Activated naive CD8-positive, alpha-beta T cell treated with anti-CD3 and anti-CD28 coated beads, Interleukin-2, amount 50 U/mL, for 24 hours (primary cell): ENCODE measurements around the gene PLXNC1.
A peak's percentile ranks its signal among the peaks of the same experiment; 100 is the strongest.

Experiments used
- ATAC-seq: fragments of 150-1000 bp; cut with Tn5 transposase; one replicate; pipeline ENCODE4 v1.10.0; 2021
- DNase-seq: peaks from one replicate; pipeline ENCODE4 v3.0.0; 2021
- H3K27ac Mint-ChIP-seq: one replicate; pipeline ENCODE4 v1.8.0; 2021; ENCODE audit warnings: mild to moderate bottlenecking, mixed read lengths
- H3K27me3 Mint-ChIP-seq: one replicate; pipeline ENCODE4 v1.8.0; 2021; ENCODE audit warnings: mixed read lengths
- H3K36me3 Mint-ChIP-seq: one replicate; pipeline ENCODE4 v1.8.0; 2021; ENCODE audit warnings: low read depth, mixed read lengths
- H3K4me1 Mint-ChIP-seq: one replicate; pipeline ENCODE4 v1.8.0; 2021; ENCODE audit warnings: mixed read lengths
- H3K4me3 Mint-ChIP-seq: one replicate; pipeline ENCODE4 v1.8.0; 2021; ENCODE audit warnings: mild to moderate bottlenecking, moderate library complexity, mixed read lengths
- H3K9me3 Mint-ChIP-seq: one replicate; pipeline ENCODE4 v1.8.0; 2021; ENCODE audit warnings: mixed read lengths

The PLXNC1 gene

GRCh38 chr12:94255428-94255827 lies 107.1 kb downstream of the PLXNC1 start:
- H3K4me3 Mint-ChIP-seq: no peak overlapping the region
- peaks cover 14% of the 10 kb centered on the region for H3K36me3 Mint-ChIP-seq
- DNase-seq (no peak), ATAC-seq (no peak)
- no peak overlapping the region for H3K27ac Mint-ChIP-seq
- H3K9me3 Mint-ChIP-seq: no peaks in the 10 kb centered on the region
- H3K27me3 Mint-ChIP-seq: no peaks in the 10 kb centered on the region
- H3K4me1 Mint-ChIP-seq: peaks cover 6% of the 10 kb centered on the region

GRCh38 chr12:94258593-94258992 lies 110.2 kb downstream of the PLXNC1 start:
- H3K9me3 Mint-ChIP-seq: no peaks in the 10 kb centered on the region
- peaks cover 29% of the 10 kb centered on the region for H3K4me1 Mint-ChIP-seq
- no peak overlapping the region for H3K27ac Mint-ChIP-seq
- H3K36me3 Mint-ChIP-seq: peaks cover 11% of the 10 kb centered on the region
- ATAC-seq (no peak), DNase-seq (no peak)
- H3K27me3 Mint-ChIP-seq: no peaks in the 10 kb centered on the region
- H3K4me3 Mint-ChIP-seq: no peak overlapping the region

DNA sequence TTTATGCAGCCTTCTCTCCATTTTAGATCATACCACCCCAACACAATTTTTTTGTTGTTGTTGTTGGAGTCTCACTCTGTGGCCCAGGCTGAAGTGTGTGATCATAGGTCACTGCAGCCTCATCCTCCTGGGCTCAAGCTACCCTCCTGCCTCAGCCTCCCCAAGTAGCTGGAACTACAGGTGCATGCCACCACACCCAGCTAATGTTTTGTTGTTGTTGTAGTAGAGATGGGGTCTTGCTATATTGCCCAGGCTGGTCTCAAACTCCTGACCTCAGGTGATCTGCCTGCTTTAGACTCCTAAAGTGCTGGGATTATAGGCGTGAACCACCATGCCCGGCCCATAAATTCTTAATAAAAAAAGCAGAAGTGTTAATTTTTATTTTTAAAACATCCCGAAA lies 111.6 kb downstream of the PLXNC1 start:
- peaks cover 39% of the 10 kb centered on the region for H3K4me1 Mint-ChIP-seq
- DNase-seq: no peak

GRCh38 chr12:94260717-94261116 lies 112.3 kb downstream of the PLXNC1 start:
- Mint-ChIP-seq H3K27ac (no peak overlapping the region), H3K4me3 (no peak overlapping the region), H3K36me3 (peaks cover 19% of the 10 kb centered on the region), H3K27me3 (no peaks in the 10 kb centered on the region), H3K4me1 (peaks cover 43% of the 10 kb centered on the region), H3K9me3 (no peaks in the 10 kb centered on the region)
- ATAC-seq (no peak), DNase-seq (no peak)

More for the DNA sequence above, 111.6 kb downstream of the PLXNC1 start:
- ATAC-seq: no peak
- Mint-ChIP-seq H3K4me3 (no peak overlapping the region), H3K27me3 (no peaks in the 10 kb centered on the region), H3K36me3 (peaks cover 14% of the 10 kb centered on the region), H3K27ac (no peak overlapping the region), H3K9me3 (no peaks in the 10 kb centered on the region)

GRCh38 chr12:94261119-94261518 lies 112.7 kb downstream of the PLXNC1 start:
- no peaks in the 10 kb centered on the region for H3K9me3 Mint-ChIP-seq
- ATAC-seq: no peak
- H3K36me3 Mint-ChIP-seq: peaks cover 19% of the 10 kb centered on the region
- peaks cover 43% of the 10 kb centered on the region for H3K4me1 Mint-ChIP-seq
- no peaks in the 10 kb centered on the region for H3K27me3 Mint-ChIP-seq
- no peak for DNase-seq
- H3K4me3 Mint-ChIP-seq: no peak overlapping the region
- no peak overlapping the region for H3K27ac Mint-ChIP-seq

GRCh38 chr12:94261786-94262185 lies 113.4 kb downstream of the PLXNC1 start:
- peaks cover 21% of the 10 kb centered on the region for H3K36me3 Mint-ChIP-seq
- ATAC-seq: no peak
- no peaks in the 10 kb centered on the region for H3K9me3 Mint-ChIP-seq
- H3K4me3 Mint-ChIP-seq: peak overlapping the region; percentile 87
- H3K27me3 Mint-ChIP-seq: no peaks in the 10 kb centered on the region
- peaks cover 47% of the 10 kb centered on the region for H3K4me1 Mint-ChIP-seq
- peak overlapping the region; percentile 98 for H3K27ac Mint-ChIP-seq
- DNase-seq: no peak

DNA sequence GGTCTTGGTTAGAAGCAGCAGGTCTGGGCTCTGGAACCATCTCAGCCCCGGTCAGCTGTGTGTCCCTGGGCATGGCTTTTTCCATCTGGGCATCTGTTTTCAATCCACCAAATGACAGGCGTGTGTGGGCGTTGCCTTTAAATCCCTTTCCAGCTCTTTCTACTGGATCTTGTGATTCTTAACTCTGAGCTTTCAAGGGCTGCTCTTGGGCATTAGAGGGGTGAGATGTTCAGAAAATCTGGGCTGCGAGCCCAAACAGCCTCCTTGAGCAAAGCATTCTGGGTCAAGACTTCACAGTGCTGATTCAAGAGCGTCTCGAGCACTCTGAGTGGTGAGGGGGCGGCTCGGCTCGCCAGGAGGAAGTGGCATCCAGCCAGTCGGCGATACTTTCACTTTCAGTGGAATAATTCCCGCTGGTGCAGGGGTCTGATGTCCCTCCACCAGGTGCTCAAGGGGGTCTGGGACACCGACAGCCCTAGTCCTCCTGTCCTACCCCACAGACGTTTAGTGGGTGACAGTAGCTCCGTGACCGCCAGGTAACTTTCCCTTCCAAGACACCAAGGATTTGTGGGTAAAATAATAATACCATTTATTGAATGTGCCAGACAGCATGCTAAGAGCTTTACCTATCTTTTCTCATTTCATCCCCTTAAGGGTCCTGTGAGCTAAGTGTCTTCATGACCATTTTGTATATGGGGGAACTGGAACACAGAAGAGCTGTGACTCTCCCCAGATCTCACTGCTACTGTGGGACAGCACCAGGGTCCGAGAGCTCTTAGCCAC lies 114.0 kb downstream of the PLXNC1 start:
- H3K9me3 Mint-ChIP-seq: no peaks in the 10 kb centered on the region
- H3K4me1 Mint-ChIP-seq: peaks cover 54% of the 10 kb centered on the region

GRCh38 chr12:94263011-94263811 lies 114.8 kb downstream of the PLXNC1 start:
- H3K27ac Mint-ChIP-seq: peak overlapping the region; percentile 98
- H3K36me3 Mint-ChIP-seq: peaks cover 25% of the 10 kb centered on the region
- ATAC-seq (peak; percentile 82), DNase-seq (peak; percentile 79)
- H3K9me3 Mint-ChIP-seq: no peaks in the 10 kb centered on the region
- no peaks in the 10 kb centered on the region for H3K27me3 Mint-ChIP-seq
- peak overlapping the region; percentile 87 for H3K4me3 Mint-ChIP-seq
- H3K4me1 Mint-ChIP-seq: peaks cover 62% of the 10 kb centered on the region

More for the DNA sequence above, 114.0 kb downstream of the PLXNC1 start:
- peaks cover 23% of the 10 kb centered on the region for H3K36me3 Mint-ChIP-seq
- DNase-seq: peak; percentile 81
- ATAC-seq: peak; percentile 75
- peak overlapping the region; percentile 98 for H3K27ac Mint-ChIP-seq
- no peaks in the 10 kb centered on the region for H3K27me3 Mint-ChIP-seq
- H3K4me3 Mint-ChIP-seq: peak overlapping the region; percentile 87

GRCh38 chr12:94263905-94264561 lies 115.7 kb downstream of the PLXNC1 start:
- peaks cover 68% of the 10 kb centered on the region for H3K4me1 Mint-ChIP-seq
- H3K36me3 Mint-ChIP-seq: peaks cover 26% of the 10 kb centered on the region
- no peak for DNase-seq
- H3K27me3 Mint-ChIP-seq: no peaks in the 10 kb centered on the region
- H3K27ac Mint-ChIP-seq: peak overlapping the region; percentile 98
- no peak overlapping the region for H3K4me3 Mint-ChIP-seq
- no peaks in the 10 kb centered on the region for H3K9me3 Mint-ChIP-seq
- no peak for ATAC-seq

DNA sequence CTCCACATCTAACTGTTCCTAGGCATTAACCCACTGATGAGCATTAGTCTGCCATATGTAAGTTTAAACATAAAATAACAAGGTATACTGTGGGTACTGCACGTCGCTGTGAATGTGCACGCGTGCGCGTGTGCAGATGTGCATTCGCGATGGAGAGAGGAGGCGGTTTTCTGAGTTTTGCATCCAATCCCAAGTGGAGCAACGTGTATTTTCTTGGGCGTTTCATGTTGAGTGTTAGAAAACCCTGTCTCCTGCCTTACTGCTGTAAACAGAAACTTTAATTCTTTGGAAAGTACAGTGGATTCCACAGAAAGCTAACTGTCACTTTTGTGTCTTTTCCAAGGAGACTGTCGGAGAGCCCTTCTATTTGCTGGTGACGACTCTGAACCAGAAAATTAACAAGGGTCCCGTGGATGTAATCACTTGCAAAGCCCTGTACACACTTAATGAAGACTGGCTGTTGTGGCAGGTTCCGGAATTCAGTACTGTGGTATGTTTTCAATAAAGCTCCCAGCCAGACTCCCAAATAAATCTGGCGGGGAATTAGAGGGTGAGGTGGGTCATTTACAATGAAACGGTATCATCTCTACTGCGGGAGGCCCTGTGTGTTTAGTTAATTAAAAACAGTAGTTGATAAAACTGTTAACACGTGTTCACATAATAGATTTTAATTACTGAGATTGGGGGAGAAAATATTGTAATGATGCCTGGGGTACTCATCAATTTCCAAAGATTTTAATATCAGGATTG lies 116.5 kb downstream of the PLXNC1 start:
- no peak overlapping the region for H3K4me3 Mint-ChIP-seq
- H3K4me1 Mint-ChIP-seq: peaks cover 74% of the 10 kb centered on the region
- no peaks in the 10 kb centered on the region for H3K9me3 Mint-ChIP-seq
- DNase-seq (no peak), ATAC-seq (no peak)
- H3K27me3 Mint-ChIP-seq: no peaks in the 10 kb centered on the region
- no peak overlapping the region for H3K27ac Mint-ChIP-seq
- peaks cover 26% of the 10 kb centered on the region for H3K36me3 Mint-ChIP-seq

GRCh38 chr12:94265539-94265938 lies 117.2 kb downstream of the PLXNC1 start:
- Mint-ChIP-seq H3K27me3 (no peaks in the 10 kb centered on the region), H3K4me1 (peaks cover 81% of the 10 kb centered on the region), H3K27ac (no peak overlapping the region), H3K9me3 (no peaks in the 10 kb centered on the region), H3K36me3 (peaks cover 25% of the 10 kb centered on the region), H3K4me3 (no peak overlapping the region)
- ATAC-seq (no peak), DNase-seq (no peak)

GRCh38 chr12:94265966-94266745 lies 117.8 kb downstream of the PLXNC1 start:
- Mint-ChIP-seq H3K9me3 (no peaks in the 10 kb centered on the region), H3K27ac (no peak overlapping the region), H3K4me3 (no peak overlapping the region), H3K27me3 (no peaks in the 10 kb centered on the region), H3K4me1 (peaks cover 86% of the 10 kb centered on the region), H3K36me3 (peaks cover 21% of the 10 kb centered on the region)
- ATAC-seq (no peak), DNase-seq (no peak)

DNA sequence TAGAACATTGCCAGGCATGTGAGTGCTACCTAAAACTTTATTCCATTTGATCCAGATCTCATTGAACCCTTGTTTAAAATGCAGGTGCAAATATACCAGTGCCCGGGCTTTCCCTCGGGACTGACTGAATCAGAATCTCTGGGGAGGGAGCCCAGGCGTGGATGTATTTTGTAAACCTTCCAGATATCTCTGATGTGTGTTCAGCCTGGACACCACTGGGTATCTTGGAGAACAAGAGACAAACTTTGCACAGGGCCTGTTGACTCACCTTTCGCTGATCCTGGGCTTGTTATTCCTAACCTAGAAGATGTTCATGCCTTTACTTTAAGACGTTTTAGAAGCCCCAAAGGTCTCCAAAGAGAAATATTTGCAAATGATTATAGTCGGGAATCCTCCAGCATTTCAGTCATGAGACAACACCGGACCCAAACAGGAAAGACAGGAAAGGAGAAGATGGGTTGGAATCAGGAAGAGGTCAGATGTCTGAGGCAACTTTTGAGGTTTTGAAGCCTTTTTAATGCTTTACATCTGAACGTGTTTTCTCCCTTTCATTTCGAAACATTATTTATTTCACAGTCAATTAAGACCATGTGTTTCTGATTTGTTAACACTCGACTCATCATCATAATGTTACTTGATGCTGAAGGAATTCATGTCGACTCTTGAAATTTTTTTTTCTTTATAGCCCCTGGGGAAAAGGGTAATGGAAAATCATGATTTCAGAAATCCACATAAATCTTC lies 118.6 kb downstream of the PLXNC1 start:
- peaks cover 85% of the 10 kb centered on the region for H3K4me1 Mint-ChIP-seq
- no peak for DNase-seq
- no peak overlapping the region for H3K4me3 Mint-ChIP-seq
- no peak overlapping the region for H3K27ac Mint-ChIP-seq
- H3K36me3 Mint-ChIP-seq: peaks cover 21% of the 10 kb centered on the region
- no peaks in the 10 kb centered on the region for H3K27me3 Mint-ChIP-seq
- H3K9me3 Mint-ChIP-seq: no peaks in the 10 kb centered on the region
- no peak for ATAC-seq
